Iris pigment epithelial cell (primary cell): Measurements from ENCODE around the gene ADAMTS18.
"Not testable (repeated sequence)": the region's sequence is repeated elsewhere in the genome, so short reads cannot be mapped to it uniquely, and the experiment has no call there.

Experiments
- DNase-seq: peaks from one replicate; pipeline ENCODE4 v3.0.0-alpha.2; 2011; ENCODE audit warnings: low read depth

ADAMTS18 gene

DNA sequence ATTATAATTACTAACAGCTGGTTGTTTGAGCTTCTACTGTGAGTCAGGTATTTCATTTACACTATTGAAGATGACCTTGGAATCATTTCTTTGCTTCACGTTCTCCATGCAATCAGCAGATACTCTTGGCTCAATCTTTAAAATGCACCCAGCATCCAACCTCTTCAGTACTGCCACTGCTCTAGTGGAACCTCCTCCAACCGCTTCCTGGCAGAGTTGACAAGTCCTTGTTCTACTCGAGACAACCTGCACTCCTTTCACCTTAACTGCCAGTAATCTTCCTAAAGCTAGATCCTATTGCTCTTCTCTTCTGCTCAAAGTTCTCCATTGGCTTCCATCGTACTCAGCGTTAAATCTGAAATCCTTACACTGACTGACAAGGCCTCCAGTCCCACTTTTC is 149.2 kb downstream of the ADAMTS18 start:
- DNase-seq: no peak

GRCh38 chr16:77282345-77282744 is 152.5 kb downstream of the ADAMTS18 start:
- no peak for DNase-seq

GRCh38 chr16:77279316-77279715 is 155.5 kb downstream of the ADAMTS18 start:
- DNase-seq: not testable (repeated sequence)

GRCh38 chr16:77277571-77277970 is 157.3 kb downstream of the ADAMTS18 start:
- DNase-seq: no peak

DNA sequence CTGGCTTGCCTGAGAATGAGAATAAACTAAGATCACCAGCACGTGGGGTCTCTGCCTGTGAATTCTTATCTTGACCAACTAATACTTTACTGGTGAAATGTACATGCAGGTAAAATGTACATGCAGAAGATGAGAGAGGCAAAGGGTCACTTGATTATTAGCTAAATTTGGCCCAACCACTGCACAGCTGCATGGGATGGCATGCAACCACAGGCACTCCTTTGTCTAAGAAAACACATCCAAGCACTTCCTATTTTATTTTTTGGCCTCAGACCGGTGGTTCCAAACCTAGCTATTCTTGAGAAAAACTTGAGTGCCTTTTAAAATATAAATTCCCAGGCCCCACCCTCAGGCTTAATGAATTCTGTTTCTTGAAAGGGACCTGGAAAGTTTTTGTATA is 157.7 kb downstream of the ADAMTS18 start:
- no peak for DNase-seq

DNA sequence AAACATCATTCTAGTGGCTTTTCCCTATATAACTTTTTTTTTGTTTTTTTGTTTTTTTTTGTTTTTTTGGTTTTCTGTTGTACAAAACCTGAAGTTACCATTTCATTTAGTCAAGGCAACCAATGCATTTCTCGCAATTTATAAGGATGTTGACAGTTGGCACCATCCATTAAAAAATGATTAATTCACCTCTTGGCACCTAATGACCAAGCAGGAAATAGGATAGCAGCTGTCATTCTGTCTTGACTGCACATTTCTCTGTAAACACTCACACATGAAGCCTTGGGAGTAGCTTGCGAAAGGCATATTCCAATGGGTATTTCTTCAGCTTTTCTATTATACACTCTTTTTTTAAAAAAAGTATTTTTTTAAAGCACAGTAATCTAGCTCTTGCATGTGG is 158.2 kb downstream of the ADAMTS18 start:
- DNase-seq: no peak

- not testable (repeated sequence) for DNase-seq
Measured at GRCh38 chr16:77275303-77275702, 159.5 kb downstream of the ADAMTS18 start.

GRCh38 chr16:77273815-77274214 is 161.0 kb downstream of the ADAMTS18 start:
- DNase-seq: peak; percentile 44

GRCh38 chr16:77271532-77272426 is 163.1 kb downstream of the ADAMTS18 start:
- DNase-seq: no peak

- DNase-seq: not testable (repeated sequence)
Measured at GRCh38 chr16:77266185-77266584, 168.6 kb downstream of the ADAMTS18 start.

DNA sequence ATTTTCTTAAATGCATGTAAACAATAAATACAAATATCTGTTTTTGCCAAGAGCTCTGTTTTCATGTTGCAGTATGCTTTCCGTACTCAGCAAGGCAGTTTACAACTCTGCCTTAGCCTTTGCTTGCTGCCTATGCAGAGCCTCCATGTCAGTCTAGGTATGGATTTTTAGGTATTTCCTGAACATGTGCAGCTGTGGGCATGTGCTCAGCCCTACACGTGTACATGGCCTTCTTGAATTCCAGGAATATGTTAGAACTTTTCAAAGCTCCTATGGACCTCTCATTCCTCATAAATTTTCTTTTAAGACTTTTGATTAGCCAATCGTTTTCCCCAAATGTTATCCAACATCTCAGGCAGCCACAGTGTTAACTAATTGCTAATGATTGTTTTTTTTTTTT is 171.9 kb downstream of the ADAMTS18 start:
- no peak for DNase-seq

DNA sequence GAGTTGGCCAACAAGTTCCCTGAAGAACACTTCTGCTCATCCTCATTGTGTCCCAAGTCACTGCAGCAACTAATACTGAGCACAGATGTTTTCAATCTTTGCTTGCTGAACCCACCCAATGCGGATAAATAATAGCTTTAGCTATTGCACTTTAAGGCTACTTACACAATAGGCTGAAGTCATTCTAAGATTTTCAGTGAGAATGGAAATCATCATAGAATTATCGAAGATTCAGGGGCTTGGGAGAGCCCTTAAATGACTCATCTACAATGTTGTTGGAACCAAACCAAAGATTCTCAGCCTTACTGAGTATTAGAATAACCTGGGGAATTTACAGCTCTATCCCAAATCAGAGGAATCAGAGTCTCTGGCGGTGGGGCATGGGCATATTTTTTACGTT is 184.4 kb downstream of the ADAMTS18 start:
- DNase-seq: peak; percentile 50

- DNase-seq: no peak
Measured at GRCh38 chr16:77246150-77246549, 188.7 kb downstream of the ADAMTS18 start.

GRCh38 chr16:77242471-77242870 is 192.4 kb downstream of the ADAMTS18 start:
- not testable (repeated sequence) for DNase-seq

DNA sequence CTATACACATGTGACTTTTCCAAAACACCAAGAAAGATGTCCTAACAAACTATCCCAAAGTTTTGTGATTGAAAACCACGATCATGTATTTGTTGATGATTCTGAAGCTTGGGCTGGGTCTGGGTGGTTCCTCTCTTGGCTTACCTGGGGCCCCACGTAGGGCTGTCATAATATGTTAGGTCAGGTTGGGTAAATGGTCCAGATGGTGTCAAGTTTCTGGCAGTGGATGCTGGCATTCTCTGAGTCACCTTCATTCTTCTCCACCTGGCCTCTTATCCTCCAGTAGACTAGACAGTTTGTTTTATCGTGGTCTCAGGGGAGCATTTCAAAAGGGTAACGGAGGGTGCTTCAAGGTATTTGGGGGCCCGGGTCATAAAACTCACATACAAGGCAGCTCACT is 196.2 kb downstream of the ADAMTS18 start:
- no peak for DNase-seq

DNA sequence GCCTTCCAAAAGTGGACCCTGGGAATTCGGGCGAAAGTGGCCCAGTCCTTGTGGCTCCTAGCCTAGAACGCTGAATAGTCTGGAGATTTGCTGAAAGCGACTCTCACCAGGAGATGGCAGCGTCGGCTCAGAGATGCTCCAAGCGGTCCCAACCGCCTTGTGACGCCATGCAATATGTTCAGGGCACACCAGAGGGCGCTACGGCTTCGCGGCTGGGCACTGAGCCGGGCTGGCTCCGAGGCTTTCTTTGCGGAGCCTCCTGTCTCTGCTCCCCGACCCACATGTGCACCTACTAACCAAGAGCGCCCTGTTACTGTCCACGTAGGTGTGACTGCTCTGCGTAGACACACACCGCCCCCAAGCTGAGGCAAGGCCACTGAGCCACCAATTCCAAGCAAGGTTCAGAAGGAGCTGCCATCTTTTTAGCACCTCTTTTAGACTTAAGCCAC is 198.7 kb downstream of the ADAMTS18 start:
- peak; percentile 72 for DNase-seq

GRCh38 chr16:77234611-77235010 is 200.2 kb downstream of the ADAMTS18 start:
- DNase-seq: peak; percentile 57

GRCh38 chr16:77233799-77234519 is 200.9 kb downstream of the ADAMTS18 start:
- no peak for DNase-seq
